Fibroblast of lung (primary cell): Measurements from ENCODE around the gene PPP1R9B. TPM values are rescaled to one million over a fixed set of nuclear protein-coding genes. Genes with fewer than 3 reads are reported as not detected.

Source experiments
- DNase-seq, 2 donors: peaks; one replicate each; pipeline versions ENCODE4 v3.0.0 to v3.0.0-alpha.2; 2010; ENCODE audit warnings: low read depth in 2 of 2
- H2AFZ ChIP-seq: 2 replicates; pipeline ENCODE4 v1.5.1; 2012; ENCODE audit warnings: low read length, control low read depth, inconsistent platforms
- H3K27ac ChIP-seq: 2 replicates; pipeline ENCODE4 v1.5.1; 2011; ENCODE audit warnings: low read length, control low read depth; ENCODE audit not compliant: insufficient read depth
- H3K27me3 ChIP-seq: 2 replicates; pipeline ENCODE4 v1.5.1; 2011; ENCODE audit warnings: mild to moderate bottlenecking, low read length; ENCODE audit not compliant: control insufficient read depth, insufficient read depth
- H3K36me3 ChIP-seq: 2 replicates; pipeline ENCODE4 v1.5.1; 2011; ENCODE audit warnings: low read length; ENCODE audit not compliant: control insufficient read depth, insufficient read depth
- H3K4me1 ChIP-seq: 2 replicates; pipeline ENCODE4 v1.5.1; 2011; ENCODE audit warnings: low read length; ENCODE audit not compliant: control insufficient read depth, insufficient read depth; ENCODE audit errors: extremely low read depth
- H3K4me2 ChIP-seq: 2 replicates; pipeline ENCODE4 v1.5.1; 2011; ENCODE audit warnings: low read length, control low read depth; ENCODE audit not compliant: insufficient read depth; ENCODE audit errors: extremely low read depth
- H3K4me3 ChIP-seq, 4 experiments: fragments of 200-600 bp in 1 of 4; sonication (generic) in 1 of 4; replicated peaks in 1 of 4; 2 replicates each; pipeline ENCODE4 v1.5.1; 2011 to 2016; ENCODE audit warnings: low read length in 4 of 4, low read depth in 3 of 4, mild to moderate bottlenecking in 3 of 4, control low read depth in 2 of 4, inconsistent platforms in 1 of 4, mixed read lengths in 1 of 4; ENCODE audit not compliant: insufficient read depth in 1 of 4; ENCODE audit errors: control extremely low read depth in 1 of 4
- H3K79me2 ChIP-seq: 2 replicates; pipeline ENCODE4 v1.5.1; 2012; ENCODE audit warnings: mild to moderate bottlenecking, low read length, inconsistent platforms; ENCODE audit not compliant: control insufficient read depth, insufficient read depth
- H3K9ac ChIP-seq: 2 replicates; pipeline ENCODE4 v1.5.1; 2011; ENCODE audit warnings: mild to moderate bottlenecking, low read length, control low read depth; ENCODE audit not compliant: insufficient read depth
- H3K9me3 ChIP-seq: 2 replicates; pipeline ENCODE4 v1.5.1; 2012; ENCODE audit warnings: low read depth, low read length; ENCODE audit not compliant: control insufficient read depth, insufficient read depth
- H4K20me1 ChIP-seq: 2 replicates; pipeline ENCODE4 v1.5.1; 2011; ENCODE audit warnings: low read length; ENCODE audit not compliant: control insufficient read depth, insufficient read depth; ENCODE audit errors: extremely low read depth
- EZH2 ChIP-seq: IDR thresholded peaks from 2 replicates; pipeline ENCODE4 v1.5.1; 2012; ENCODE audit warnings: low read length, control low read depth, mild to moderate bottlenecking; ENCODE audit errors: missing control alignments
- polyA plus RNA-seq, 2 donors: library from polyadenylated mRNA; depleted of rRNA in 1 of 2; stranded (reverse) in 1 of 2; unstranded in 1 of 2; fragments of >200 nt; gene quantifications; 2 replicates each; pipeline ENCODE4 v1.2.1, GENCODE V29; 2011 to 2012; ENCODE audit warnings: missing spikeins in 1 of 2
- total RNA-seq: library from RNA; depleted of rRNA; stranded (reverse); fragments of >200 nt; gene quantifications from 2 replicates; pipeline ENCODE4 v1.2.1, GENCODE V29; 2014
- TF ChIP-seq, protein P1 (sequence below), 2 donors: IDR thresholded peaks in 1 of 2; conservative IDR thresholded peaks in 1 of 2; 1 replicate in 1 of 2; 2 replicates in 1 of 2; pipeline ENCODE4 v1.5.1; 2011 to 2012; ENCODE audit warnings: low read length in 2 of 2, control low read depth in 1 of 2, inconsistent platforms in 1 of 2, low read depth in 1 of 2, mild to moderate bottlenecking in 1 of 2

PPP1R9B gene
- total and polyA plus RNA-seq, 2 donors (not counting 1 experiment from before 2014, with no cell fraction given) = 22.1 to 41.5 TPM

DNA sequence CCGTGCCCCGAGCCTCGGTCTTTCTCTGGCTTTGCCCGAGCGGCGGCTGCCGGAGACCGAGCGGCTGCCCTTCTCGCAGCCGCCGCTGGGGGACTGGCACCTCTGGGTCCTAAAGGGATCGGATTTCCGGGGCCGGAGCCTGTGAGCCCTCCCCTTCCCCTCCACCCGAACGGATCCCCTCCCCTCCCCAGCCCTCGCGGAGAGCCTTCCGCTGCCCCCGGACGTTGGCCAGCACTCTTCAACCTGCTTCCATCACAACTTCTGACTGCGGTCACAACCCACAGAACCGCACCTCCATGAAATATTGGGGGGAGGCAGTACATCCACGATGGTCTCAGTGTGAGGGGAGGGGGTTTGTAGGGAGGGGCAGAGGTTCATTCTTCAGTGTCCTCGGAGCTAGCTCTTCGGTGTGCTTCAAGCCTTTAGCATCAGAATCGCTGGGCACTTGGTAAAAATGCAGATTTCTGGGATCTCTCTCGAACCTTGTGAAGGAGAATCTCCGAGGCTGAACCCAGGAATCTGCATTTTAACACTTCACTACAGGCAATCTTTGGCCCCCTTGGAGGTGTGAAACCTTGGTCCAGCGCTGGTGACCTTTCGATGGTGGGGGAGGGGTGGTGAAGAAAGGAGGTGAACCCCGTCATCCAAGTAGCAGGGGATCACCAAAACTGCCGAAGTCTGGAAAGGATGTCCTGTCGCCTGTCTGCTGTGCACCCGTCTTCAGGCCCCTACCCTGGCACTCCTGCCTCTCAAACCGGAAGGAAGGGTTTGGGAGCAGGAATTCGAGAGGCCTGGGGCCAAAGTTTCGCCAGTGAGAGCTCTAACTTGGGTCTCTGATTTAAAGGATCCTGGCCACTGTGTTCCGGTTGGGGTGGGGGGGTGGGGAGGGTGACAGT is 812 bp upstream of the PPP1R9B start:
- Histone ChIP-seq H3K79me2 (peaks cover 44% of the 10 kb centered on the region), H2AFZ (peak overlapping the region; percentile 28), H3K9ac (peak overlapping the region; percentile 83), H3K4me1 (peaks cover 21% of the 10 kb centered on the region), H3K4me2 (peak overlapping the region; percentile 97), H3K4me3 (peak overlapping the region; percentile 59 to 85 (median 72)), H3K36me3 (peaks cover 3% of the 10 kb centered on the region), H3K27ac (peak overlapping the region; percentile 83), H3K9me3 (no peaks in the 10 kb centered on the region), H3K27me3 (no peaks in the 10 kb centered on the region), H4K20me1 (no peaks in the 10 kb centered on the region)
- peak; percentile 90 to 91 for DNase-seq
- TF ChIP-seq, protein P1, sequence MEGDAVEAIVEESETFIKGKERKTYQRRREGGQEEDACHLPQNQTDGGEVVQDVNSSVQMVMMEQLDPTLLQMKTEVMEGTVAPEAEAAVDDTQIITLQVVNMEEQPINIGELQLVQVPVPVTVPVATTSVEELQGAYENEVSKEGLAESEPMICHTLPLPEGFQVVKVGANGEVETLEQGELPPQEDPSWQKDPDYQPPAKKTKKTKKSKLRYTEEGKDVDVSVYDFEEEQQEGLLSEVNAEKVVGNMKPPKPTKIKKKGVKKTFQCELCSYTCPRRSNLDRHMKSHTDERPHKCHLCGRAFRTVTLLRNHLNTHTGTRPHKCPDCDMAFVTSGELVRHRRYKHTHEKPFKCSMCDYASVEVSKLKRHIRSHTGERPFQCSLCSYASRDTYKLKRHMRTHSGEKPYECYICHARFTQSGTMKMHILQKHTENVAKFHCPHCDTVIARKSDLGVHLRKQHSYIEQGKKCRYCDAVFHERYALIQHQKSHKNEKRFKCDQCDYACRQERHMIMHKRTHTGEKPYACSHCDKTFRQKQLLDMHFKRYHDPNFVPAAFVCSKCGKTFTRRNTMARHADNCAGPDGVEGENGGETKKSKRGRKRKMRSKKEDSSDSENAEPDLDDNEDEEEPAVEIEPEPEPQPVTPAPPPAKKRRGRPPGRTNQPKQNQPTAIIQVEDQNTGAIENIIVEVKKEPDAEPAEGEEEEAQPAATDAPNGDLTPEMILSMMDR (conservative IDR thresholded peaks at IDR 0.05 in 1 of 2, IDR thresholded peaks at IDR 0.05 in 1 of 2; ENCODE audit: low read depth in 1 of 2, low read length in 2 of 2) = peak; percentile 43 to 50
- TF ChIP-seq EZH2 = no peak

DNA sequence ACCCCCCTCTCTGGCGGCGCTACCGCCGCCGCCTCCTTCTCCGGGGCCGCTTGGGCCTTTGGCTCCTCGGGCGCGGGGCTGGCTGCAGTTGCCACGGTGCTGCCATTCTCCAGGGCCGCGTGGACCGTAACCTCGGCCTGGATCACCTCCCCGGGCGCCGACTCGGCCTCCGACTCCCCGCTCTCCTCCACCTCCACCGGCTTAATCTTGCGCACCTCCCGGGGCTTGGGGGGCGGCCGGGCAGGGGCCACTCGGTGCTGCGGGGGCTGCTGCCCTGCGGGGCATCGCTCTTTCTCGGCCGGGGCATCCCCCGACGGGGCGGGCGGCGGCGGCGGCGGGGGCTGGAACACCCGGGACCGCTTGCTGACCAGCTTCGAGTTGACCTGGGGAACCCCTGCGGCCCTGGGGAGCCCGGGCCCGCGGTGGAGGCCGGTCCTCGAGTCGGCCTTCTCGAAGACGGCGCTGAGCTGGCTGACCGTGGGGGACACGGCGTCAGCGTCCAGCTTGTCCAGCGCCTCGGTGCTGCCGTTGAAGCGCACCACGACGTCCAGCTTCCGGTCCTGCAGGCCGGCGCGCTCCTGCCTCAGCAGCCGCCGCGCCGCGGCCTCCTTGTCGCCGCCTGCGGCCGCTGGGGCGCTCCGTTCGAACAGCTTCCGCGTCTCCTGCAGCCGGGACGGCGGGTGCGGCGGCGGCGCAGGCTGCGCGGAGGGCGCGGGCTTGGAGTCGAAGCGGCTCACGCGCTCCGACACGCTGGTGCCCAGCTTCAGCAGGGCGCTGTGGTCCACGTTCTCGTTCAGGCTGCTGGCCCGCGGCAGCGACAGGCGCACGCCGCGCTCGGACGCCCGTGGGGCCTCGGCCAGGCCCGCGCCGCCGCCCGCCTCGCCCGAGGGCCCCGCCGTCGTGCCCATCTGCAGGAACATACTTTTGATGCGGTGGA is 792 bp downstream of the PPP1R9B start:
- peak overlapping the region; percentile 68 to 90 (median 81) for H3K4me3 ChIP-seq
- H3K9me3 ChIP-seq = no peaks in the 10 kb centered on the region
- peaks cover 30% of the 10 kb centered on the region for H3K4me1 ChIP-seq
- TF ChIP-seq, protein P1 (conservative IDR thresholded peaks at IDR 0.05 in 1 of 2, IDR thresholded peaks at IDR 0.05 in 1 of 2; ENCODE audit: low read depth in 1 of 2, low read length in 2 of 2) = no peak
- TF ChIP-seq EZH2 = no peak
- no peaks in the 10 kb centered on the region for H3K27me3 ChIP-seq
- peak overlapping the region; percentile 83 for H3K9ac ChIP-seq
- peaks cover 60% of the 10 kb centered on the region for H3K79me2 ChIP-seq
- no peak overlapping the region for H2AFZ ChIP-seq
- H3K36me3 ChIP-seq = peaks cover 3% of the 10 kb centered on the region
- H4K20me1 ChIP-seq = no peaks in the 10 kb centered on the region
- peak; percentile 49 to 67 for DNase-seq
- H3K27ac ChIP-seq = peak overlapping the region; percentile 79
- H3K4me2 ChIP-seq = peak overlapping the region; percentile 85

DNA sequence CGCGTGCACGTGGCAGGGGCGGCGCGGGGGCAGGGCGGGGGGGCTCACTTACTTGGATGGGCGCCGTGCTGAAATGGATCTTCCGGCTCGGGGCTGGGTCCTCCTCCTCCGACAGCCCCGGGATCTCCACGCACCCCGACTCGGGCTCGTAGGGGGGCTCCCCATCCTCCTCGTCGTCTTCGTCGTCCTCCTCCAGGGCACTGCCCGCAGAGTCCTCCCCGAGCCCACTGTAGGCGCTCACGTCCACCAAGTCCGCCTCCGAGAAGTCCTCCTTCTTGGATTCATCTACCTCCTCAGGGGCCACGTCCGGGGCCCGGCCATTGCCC is 1.4 kb downstream of the PPP1R9B start:
- Histone ChIP-seq H3K4me1 (peaks cover 28% of the 10 kb centered on the region), H4K20me1 (no peaks in the 10 kb centered on the region), H3K9me3 (no peaks in the 10 kb centered on the region), H3K27me3 (no peaks in the 10 kb centered on the region), H2AFZ (no peak overlapping the region), H3K4me3 (peak overlapping the region; percentile 59 to 90 (median 81)), H3K27ac (peak overlapping the region; percentile 79), H3K79me2 (peaks cover 64% of the 10 kb centered on the region), H3K36me3 (peaks cover 7% of the 10 kb centered on the region), H3K9ac (peak overlapping the region; percentile 83), H3K4me2 (peak overlapping the region; percentile 85)
- no peak for DNase-seq
- TF ChIP-seq, protein P1 (conservative IDR thresholded peaks at IDR 0.05 in 1 of 2, IDR thresholded peaks at IDR 0.05 in 1 of 2; ENCODE audit: low read depth in 1 of 2, low read length in 2 of 2) = no peak
- TF ChIP-seq EZH2 = no peak
